ENCODE data around the gene SAXO1. TPM values are rescaled to one million over a fixed set of nuclear protein-coding genes. Genes with fewer than 3 reads are reported as not detected.

Gene SAXO1
- total and polyA plus RNA-seq, 2 experiments from 2014 or later, result 0.04 TPM; not detected in 1

DNA sequence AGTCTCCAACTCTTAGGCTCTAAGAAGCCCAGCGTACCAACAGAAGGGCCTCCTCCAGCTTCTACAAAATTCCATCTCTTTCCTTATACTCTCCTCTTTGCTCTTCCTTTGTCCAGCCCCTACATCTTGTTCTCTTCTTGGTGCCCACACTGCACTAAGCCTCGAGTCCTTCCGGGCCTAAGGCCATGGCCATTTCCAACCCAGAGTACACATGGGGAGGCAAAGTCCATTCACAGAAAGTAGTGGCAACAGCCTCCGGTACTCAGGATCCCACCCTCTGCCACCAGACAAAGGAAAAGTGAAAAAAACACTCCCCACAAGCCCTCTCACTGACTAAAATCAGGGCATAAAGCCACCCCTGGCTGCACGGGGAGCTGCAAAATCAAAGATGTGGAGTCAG is 60.3 kb downstream of the SAXO1 start:
- peaks cover 31% of the 10 kb centered on the region for H3K4me1 ChIP-seq (ENCODE audit: insufficient read depth)
- no peaks in the 10 kb centered on the region for H4K20me1 ChIP-seq (ENCODE audit: insufficient read depth, poor library complexity, severe bottlenecking)
- no peak overlapping the region for H3K27ac ChIP-seq
- H3K27me3 ChIP-seq, result no peaks in the 10 kb centered on the region
- TF ChIP-seq CTCF (IDR thresholded peaks at IDR 0.05; ENCODE audit: poor library complexity) (no peak), EZH2phosphoT487 (IDR thresholded peaks at IDR 0.05; ENCODE audit: low read depth, severe bottlenecking, unreplicated experiment) (no peak), EZH2 (IDR thresholded peaks at IDR 0.05; ENCODE audit: borderline replicate concordance) (no peak)
- no peak overlapping the region for H3K4me3 ChIP-seq
- no peaks in the 10 kb centered on the region for H3K36me3 ChIP-seq (replicated peaks; ENCODE audit: insufficient read depth, low read depth)
- H3K9me3 ChIP-seq (ENCODE audit: low read depth), result no peaks in the 10 kb centered on the region
- no peaks in the 10 kb centered on the region for H3K9me2 ChIP-seq (replicated peaks; ENCODE audit: insufficient read depth)
- DNase-seq (ENCODE audit: low spot score), result no peak
- no peak overlapping the region for H2AFZ ChIP-seq
- 81% methylated on average over 5 of the region's 5 CpGs for WGBS (ENCODE audit: low lambda C conversion rate, missing lambda C conversion rate)
- no peaks in the 10 kb centered on the region for H3K79me2 ChIP-seq
- no peak overlapping the region for H3K4me2 ChIP-seq

- no peaks in the 10 kb centered on the region for H4K20me1 ChIP-seq (ENCODE audit: insufficient read depth, poor library complexity, severe bottlenecking)
- H3K27ac ChIP-seq, result no peak overlapping the region
- WGBS (ENCODE audit: low lambda C conversion rate, missing lambda C conversion rate), result 45% methylated on average over 1 of the region's 1 CpG
- H3K9me3 ChIP-seq (ENCODE audit: low read depth), result no peaks in the 10 kb centered on the region
- peaks cover 25% of the 10 kb centered on the region for H3K4me1 ChIP-seq (ENCODE audit: insufficient read depth)
- H3K4me2 ChIP-seq, result no peak overlapping the region
- no peak for DNase-seq (ENCODE audit: low spot score)
- no peaks in the 10 kb centered on the region for H3K27me3 ChIP-seq
- no peaks in the 10 kb centered on the region for H3K36me3 ChIP-seq (replicated peaks; ENCODE audit: insufficient read depth, low read depth)
- no peak overlapping the region for H2AFZ ChIP-seq
- H3K9me2 ChIP-seq (replicated peaks; ENCODE audit: insufficient read depth), result no peaks in the 10 kb centered on the region
- H3K79me2 ChIP-seq, result no peaks in the 10 kb centered on the region
- H3K4me3 ChIP-seq, result no peak overlapping the region
- TF ChIP-seq EZH2 (IDR thresholded peaks at IDR 0.05; ENCODE audit: borderline replicate concordance) (no peak), EZH2phosphoT487 (IDR thresholded peaks at IDR 0.05; ENCODE audit: low read depth, severe bottlenecking, unreplicated experiment) (no peak), CTCF (IDR thresholded peaks at IDR 0.05; ENCODE audit: poor library complexity) (no peak)
Observed at GRCh38 chr9:18971909-18972308, 61.1 kb downstream of the SAXO1 start.

DNA sequence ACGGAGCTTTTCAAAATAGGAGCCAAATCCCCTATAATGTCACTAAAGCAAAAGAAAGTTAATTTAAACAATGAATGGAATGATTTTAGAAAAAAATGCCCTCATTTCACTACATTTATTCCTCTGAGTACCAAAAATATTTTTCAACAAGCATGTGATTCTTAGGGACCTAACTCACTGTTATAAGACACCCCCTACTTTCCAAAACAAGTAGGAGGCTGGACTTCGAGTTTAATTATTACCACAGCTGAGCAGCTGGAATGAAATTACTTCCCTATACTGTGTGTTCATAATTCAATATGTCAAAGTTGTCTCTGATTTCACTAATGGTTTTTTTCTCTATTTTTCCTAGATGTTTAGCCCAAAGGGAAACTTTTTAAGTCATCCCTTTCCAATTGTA is 61.6 kb downstream of the SAXO1 start:
- WGBS (ENCODE audit: low lambda C conversion rate, missing lambda C conversion rate), result 70% methylated on average over 2 of the region's 2 CpGs
- H3K27me3 ChIP-seq, result no peaks in the 10 kb centered on the region
- no peaks in the 10 kb centered on the region for H4K20me1 ChIP-seq (ENCODE audit: insufficient read depth, poor library complexity, severe bottlenecking)
- H3K4me1 ChIP-seq (ENCODE audit: insufficient read depth), result peaks cover 24% of the 10 kb centered on the region
- TF ChIP-seq CTCF (IDR thresholded peaks at IDR 0.05; ENCODE audit: poor library complexity), result no peak
- TF ChIP-seq EZH2 (IDR thresholded peaks at IDR 0.05; ENCODE audit: borderline replicate concordance), result no peak
- no peak for TF ChIP-seq EZH2phosphoT487 (IDR thresholded peaks at IDR 0.05; ENCODE audit: low read depth, severe bottlenecking, unreplicated experiment)
- no peak overlapping the region for H3K4me2 ChIP-seq
- no peaks in the 10 kb centered on the region for H3K9me3 ChIP-seq (ENCODE audit: low read depth)
- no peak for DNase-seq (ENCODE audit: low spot score)
- no peak overlapping the region for H2AFZ ChIP-seq
- no peak overlapping the region for H3K4me3 ChIP-seq
- no peak overlapping the region for H3K27ac ChIP-seq
- no peaks in the 10 kb centered on the region for H3K9me2 ChIP-seq (replicated peaks; ENCODE audit: insufficient read depth)
- no peaks in the 10 kb centered on the region for H3K36me3 ChIP-seq (replicated peaks; ENCODE audit: insufficient read depth, low read depth)
- H3K79me2 ChIP-seq, result no peaks in the 10 kb centered on the region

DNA sequence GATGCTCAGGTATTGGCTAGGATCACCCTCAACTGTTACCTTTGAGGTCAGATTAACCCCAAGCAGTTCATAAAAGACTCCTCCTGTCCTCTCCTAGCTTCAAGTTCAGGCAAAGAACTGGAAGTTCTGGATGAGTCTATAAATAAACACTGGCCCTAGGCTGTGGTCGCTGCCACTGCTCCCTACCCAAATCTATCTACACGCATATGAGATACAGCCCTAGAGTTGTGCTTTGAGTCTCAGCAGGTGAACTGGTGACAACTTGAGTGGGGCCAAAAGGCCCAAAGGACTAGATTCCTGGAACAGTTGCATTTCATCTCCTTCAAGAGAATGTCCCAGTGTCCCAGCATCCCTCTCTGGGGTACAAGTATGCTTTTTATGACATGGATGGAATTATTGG is 62.6 kb downstream of the SAXO1 start:
- Histone ChIP-seq H3K36me3 (replicated peaks; ENCODE audit: insufficient read depth, low read depth) (no peaks in the 10 kb centered on the region), H3K9me3 (ENCODE audit: low read depth) (no peaks in the 10 kb centered on the region), H3K4me1 (ENCODE audit: insufficient read depth) (peaks cover 14% of the 10 kb centered on the region), H3K4me3 (no peak overlapping the region), H2AFZ (no peak overlapping the region), H3K27ac (no peak overlapping the region), H3K4me2 (no peak overlapping the region), H3K27me3 (no peaks in the 10 kb centered on the region), H4K20me1 (ENCODE audit: insufficient read depth, poor library complexity, severe bottlenecking) (no peaks in the 10 kb centered on the region), H3K79me2 (no peaks in the 10 kb centered on the region), H3K9me2 (replicated peaks; ENCODE audit: insufficient read depth) (no peaks in the 10 kb centered on the region)
- DNase-seq (ENCODE audit: low spot score), result no peak
- WGBS (ENCODE audit: low lambda C conversion rate, missing lambda C conversion rate), result 87% methylated on average over 2 of the region's 2 CpGs
- no peak for TF ChIP-seq CTCF (IDR thresholded peaks at IDR 0.05; ENCODE audit: poor library complexity)
- TF ChIP-seq EZH2phosphoT487 (IDR thresholded peaks at IDR 0.05; ENCODE audit: low read depth, severe bottlenecking, unreplicated experiment), result no peak
- TF ChIP-seq EZH2 (IDR thresholded peaks at IDR 0.05; ENCODE audit: borderline replicate concordance), result no peak
